Pulmonary artery endothelial cell (primary cell): ENCODE results near the gene ZCCHC24. TPM values are rescaled to one million over a fixed set of nuclear protein-coding genes. Genes with fewer than 3 reads are reported as not detected.

Experiments
- DNase-seq: peaks from one replicate; pipeline ENCODE4 v3.0.0-alpha.2; 2011; ENCODE audit warnings: low read depth, low spot score
- total RNA-seq: library from RNA; depleted of rRNA; stranded (reverse); fragments of >200 nt; gene quantifications from 2 replicates; pipeline ENCODE4 v1.2.3, GENCODE V29; 2014

Gene ZCCHC24
- total RNA-seq, result 5.1 and 5.7 TPM in 2 replicates

DNA sequence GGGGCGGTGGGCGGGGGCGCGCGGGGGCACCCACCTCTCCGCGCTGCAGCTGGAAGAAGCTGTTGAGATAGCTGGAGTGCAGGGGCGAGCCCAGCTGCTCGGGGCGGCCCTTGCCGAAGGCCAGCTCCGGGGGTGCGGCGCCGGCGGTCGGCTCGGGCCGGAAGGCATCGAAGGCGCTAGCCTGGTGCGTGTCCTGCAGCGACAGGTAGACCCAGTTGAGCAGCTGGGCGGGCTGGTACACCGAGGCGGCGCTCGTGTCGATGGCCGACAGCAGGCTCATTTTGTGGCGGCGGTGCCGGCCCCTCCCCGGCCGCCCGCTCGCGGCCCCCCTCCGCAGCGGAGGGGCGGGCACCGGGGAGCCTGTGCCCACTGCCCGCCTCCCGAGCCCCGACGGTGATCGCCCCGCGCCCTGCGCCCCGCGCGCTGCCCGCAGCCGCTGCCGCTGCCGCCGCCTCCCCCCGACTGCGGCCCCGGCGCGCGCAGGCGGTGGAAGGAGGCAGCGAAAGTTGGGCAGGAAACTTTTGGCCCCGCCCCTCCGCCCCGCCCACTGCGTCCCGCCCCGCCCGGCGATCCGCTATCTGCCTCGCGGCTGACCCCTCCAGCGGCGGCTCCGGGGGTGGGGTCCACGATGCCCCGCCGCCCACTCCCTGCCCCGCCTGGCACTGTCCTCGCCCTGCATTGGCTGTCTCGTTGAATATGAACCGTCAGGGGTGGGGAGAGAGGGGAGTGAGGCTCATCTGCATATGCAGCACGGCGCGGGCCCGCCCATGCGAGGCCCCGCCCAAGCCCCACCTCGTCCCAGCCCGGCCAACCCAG lies at the start of gene ZCCHC24:
TSS of gene ZCCHC24 (minus strand) at position 464 of the 816 bp plus-strand sequence. CDS start at position 280, 184 bp downstream.
- peak; percentile 93 for DNase-seq

DNA sequence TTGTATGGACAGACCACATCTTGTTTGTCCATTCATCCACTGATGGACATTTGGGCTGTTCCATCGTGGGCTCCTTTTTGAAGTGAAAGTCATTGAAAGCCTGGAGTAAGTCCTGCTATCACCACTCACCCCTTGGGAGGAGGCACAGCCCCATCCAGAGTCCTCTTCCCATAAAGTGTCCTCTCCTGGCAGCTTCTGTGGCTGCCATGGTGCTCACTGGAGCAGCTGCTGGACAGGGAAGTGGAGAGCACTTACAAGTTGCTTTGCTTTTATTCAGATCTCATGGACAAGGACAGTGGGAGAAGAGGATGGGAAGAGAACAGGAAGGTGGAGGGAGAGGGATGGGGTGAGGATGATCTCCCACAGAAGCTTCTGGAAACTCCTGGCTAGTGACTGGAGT lies 48.4 kb upstream of the ZCCHC24 start:
- no peak for DNase-seq

DNA sequence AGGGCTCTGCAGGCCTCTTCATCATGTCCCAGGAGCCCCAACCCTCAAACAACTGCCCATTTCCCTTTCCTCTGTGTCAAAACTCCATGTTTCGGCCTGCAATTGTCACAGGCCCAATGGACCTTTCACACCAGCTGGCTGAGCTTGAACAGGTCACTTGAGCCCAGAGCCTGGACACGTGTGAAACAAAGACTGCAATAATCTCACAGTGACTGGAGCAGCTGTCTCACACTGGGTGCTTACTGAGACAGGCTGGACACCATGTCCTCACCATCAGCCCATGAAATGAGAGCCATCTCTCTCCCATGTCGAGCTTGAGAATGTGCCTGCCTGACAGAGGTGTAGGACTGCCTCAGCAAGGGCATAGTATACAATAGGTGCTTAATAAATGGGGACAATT lies 47.4 kb upstream of the ZCCHC24 start:
- DNase-seq, result no peak

DNA sequence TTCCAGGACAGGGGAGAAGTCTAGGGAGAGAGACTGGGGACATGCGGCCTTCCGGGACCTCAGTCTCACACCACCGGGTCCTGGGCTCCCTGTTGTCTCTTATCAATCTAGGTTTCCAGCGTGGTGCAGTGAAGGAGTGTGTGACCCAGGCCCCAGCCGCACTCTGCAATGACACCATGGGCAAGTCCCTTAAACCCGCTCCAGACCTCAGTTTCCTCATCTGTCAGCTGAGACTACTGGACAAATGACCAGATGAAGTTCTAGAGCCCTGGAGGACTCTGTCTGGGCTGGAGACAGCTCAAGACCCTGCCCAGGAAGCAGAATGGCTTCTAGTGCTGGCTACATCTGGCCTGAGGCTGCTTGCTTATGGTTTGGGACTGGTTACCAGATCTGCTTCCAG lies 46.8 kb upstream of the ZCCHC24 start:
- no peak for DNase-seq

DNA sequence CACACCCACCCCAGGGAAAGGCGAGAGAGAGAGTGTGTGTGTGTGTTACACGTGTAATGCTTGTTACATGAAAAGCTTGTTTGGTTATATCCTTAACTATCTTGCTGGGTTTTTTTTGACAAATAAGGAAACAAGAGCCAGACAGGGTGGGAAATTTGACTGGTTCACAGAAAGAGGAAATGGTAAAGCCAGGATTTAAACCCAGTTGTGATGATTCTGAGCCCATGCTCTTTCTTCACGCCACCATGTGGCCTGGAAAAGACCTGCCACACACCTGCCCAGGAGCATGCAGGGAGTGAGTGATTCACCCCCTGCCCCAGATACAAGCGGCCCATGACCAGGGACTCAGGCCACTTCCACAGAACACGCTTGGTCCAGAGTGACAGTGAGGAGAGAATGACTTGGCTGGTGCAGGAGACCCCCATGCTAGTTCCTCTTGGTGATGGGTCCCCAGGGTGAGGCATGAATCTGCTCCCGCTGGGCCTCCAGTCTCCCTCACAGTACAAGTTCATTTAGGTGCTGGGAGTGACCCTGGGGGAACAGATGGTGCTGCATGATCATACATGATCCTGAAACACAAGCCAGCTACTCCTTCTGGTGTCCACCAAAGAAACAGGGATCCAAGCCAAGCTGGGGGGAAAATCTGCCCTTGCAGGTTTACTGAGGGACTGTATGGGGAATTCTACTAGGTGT lies 45.9 kb upstream of the ZCCHC24 start:
- no peak for DNase-seq

DNA sequence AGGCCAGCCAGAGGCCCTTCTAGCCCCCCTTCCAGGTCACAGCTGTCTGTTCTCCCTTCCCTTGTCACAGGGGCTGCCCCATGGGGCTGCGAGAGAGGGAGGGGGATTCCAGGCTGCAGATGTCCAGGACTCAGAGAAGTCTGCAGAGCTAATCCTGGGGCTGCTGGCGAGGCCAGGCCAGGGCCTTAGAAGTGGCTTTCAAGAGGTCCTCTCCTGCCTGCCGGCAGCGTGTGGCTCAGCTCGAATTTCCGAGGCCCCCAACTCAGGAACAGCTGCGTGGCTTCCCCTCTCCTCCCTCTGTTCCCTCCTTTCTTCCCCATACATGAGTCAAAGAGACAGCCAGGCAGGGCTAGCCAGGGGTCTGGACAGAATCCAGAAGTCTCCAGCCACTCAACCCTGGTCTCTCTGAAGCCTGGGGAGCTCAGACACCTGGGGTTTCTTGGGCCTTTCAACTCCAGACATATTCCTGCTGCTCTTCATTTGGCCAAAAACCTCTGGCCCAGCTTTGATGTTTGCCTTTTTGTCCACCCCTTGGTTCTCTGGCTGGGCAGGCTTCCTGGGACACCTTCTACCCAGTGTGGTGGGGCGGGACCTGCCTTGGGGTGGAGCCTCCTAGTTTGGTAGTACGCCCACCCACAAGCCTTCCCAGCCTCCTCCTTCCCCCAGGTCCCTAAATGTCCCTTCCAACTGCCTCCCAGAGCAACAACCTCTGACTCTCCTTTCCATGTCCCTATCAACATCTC lies 45.1 kb upstream of the ZCCHC24 start:
- DNase-seq, result no peak

DNA sequence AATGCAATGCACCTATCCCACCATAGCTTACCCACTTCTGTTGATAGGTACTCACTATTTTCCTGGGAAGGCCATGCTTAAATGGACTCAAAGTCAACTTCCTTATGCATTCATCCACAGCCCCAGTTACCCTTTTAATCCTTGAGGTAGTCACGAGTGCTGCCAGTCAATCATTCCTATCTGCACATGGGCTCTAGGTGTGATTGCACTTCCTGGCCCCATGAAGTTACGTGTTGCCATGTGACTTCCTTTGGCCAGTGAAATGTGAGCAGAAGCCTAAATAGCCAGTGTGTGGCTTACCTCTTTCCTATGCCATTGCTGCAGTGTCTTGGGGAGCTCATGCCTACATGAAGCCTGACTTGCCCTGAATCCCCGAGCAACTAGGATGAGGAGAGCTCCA lies 43.4 kb upstream of the ZCCHC24 start:
- DNase-seq, result no peak

DNA sequence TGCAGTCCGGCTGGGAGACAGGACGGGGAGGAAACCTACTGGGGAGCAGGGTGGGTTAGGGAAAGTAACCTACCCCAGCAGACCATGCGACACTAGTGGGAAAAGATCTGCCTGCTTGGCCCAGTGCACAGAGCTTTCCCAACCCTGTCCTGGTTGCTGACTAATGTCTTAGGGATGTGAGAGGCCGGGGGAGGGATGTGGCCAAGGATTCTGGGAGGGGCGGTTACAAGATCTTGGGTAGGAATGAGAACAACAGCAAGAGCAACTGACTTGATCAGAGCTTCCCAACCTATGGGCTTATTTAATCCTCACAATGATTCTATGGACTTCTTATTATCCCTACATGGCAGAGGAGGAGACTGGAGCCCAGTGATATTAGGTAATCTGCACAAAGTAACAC lies 42.9 kb upstream of the ZCCHC24 start:
- no peak for DNase-seq

DNA sequence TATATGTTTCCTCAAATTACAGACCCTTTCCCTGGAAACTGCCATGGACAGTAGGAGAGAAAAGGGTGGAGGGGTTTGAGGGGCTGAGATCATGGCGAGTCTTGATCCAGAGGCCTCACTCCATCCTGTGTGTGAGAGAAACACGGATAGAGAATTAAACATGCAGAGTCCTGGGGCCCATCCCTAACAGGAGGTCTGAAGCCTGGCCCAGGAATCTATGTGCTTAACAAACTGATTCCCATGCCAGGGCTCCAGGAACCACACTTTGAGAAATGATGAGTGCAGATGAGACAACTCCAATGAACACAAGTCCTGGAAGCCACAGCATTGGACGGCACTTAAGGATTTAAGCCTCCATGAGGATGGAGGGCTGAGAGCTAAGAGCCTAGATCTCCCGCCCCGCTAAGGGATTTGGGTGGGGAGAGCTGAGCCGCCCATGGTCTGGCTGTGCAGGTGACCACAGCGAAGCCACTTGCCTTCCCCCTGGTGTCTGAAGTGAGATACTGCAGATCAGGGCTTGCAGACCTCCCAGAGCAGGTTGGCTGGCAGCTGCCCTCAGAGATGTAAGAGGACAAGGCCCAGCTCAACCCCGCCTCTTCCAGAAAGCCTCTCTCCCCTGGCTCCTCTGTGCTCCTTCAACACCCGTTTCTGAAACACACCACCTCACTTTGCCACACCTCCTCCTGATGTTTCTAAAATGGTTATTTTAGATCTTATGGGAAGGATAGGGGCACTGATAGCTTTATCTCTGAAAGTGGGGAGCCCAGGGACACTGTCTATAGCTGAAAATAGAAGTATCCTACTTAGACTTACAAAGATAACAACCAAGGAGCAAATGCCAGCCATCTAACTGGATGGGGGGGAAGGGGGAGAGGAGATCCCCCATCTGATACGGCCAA lies 42.1 kb upstream of the ZCCHC24 start:
- DNase-seq, result no peak

DNA sequence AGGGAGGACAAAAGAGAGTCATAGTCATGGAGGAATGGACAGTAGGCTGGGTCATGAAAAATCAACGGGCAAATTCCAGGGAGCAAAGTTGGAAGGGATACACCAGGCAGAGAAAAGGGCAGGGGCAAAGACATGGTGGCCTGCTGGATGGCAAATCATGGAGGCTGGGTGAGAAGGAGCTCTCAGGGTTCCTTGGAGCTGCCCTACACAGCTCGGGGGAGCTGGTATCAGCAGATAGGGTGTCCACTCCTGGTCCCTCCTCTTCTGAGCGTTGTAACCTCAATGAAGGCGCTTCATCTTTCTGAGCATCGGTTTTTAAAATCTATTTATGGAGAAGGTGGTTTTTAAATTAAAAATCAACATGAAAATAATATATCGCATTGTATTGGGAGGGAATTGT lies 39.1 kb upstream of the ZCCHC24 start:
- DNase-seq, result no peak

DNA sequence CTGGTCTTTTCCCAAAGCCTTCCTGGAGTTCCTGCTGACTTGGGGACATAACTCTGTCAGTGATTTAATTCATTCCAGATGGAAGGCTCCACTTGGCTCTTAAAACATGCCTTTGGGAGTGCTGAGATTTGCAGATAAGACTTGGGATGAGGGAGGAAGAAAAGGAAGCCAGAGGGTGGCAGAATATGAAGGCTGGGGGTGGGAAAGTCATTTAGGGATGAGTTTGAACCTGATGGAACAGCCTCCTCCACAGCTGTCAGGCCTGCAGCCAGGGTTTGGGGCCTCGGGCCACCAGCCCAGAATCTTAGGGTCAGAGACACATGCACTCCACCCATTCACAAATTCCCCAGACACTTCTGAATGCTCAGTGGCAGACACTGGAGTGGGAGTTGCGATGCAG lies 38.5 kb upstream of the ZCCHC24 start:
- DNase-seq, result no peak

DNA sequence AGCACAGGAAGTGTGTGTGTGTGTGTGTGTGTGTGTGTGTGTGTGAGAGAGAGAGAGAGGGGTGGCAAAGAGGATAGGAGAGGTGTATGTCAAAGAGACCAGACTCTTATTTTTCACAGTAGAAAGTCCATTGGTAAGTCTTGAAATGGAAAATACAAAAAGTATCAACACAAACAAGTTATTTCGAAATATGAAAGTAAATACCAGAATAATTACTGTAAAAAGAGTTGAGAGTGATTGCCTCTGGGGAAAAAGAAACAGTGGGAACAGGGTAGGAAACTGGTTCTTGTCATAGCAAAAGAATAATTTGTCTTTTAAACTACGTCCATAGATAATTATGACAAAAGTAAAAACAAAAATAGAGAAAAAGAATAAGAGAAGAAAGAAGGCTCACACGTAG lies 37.9 kb upstream of the ZCCHC24 start:
- no peak for DNase-seq

DNA sequence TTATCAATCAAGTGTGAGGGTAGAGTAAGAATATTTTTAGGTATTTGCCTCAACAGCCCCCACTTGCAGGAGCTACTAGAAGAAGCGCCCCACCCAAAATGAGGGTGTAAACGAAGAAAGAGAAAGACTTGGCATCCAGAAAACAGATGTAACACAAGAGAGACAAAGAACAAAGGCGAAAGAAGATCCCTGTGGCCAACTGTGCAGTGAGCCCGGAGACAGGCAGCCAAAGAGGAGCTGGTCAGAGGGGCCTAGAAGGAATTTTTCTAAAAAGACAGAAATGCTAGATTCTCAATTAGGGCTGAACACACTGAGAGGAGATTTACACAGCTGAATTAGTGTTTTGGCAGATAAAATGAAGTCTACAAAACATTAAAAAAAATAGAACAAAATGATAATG lies 37.3 kb upstream of the ZCCHC24 start:
- DNase-seq, result no peak

DNA sequence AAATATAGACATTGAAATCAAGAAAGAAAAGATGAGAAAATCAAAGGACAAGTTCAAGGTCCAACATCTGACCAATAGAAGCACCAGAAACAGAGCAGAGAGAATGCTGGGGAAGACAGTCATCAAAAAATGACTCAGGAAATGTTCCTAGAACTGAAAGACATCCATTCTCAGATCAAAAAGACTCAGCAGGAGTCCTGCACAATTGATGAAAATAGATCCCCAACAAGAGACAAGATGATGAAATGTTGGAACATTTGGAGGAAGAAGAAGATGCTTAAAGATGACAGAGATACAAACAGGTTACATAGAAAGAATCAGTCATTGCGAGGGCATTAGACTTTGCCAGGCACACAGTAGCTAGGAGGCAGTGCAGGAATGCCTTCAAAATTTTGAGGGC lies 36.9 kb upstream of the ZCCHC24 start:
- no peak for DNase-seq

DNA sequence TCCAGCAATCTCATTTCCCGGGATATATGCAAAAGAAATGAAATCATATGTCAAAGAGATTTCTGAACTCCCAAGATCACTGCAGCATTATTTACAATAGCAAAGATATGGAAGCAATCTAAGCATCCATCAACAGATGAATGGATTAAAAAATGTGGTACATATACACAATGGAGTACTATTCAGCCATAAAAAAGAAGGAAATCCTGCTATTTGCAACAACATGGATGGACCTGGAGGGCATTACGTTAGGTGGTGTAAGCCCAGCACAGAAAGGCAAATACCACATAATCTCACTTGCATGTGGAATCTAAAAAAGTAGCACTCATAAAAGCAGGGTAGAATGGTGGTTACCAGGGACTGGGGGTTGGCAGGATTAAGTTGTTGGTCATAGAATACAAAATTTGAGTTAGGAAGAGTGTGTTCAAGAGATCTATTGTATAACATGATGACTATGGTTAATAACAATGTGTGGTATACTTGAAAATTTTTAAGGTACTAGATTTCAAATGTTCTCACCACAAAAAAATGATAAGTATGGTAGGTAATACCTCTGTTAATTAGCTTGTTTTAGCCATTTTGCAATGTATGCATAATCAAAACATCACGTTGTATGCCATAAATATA lies 34.0 kb upstream of the ZCCHC24 start:
- no peak for DNase-seq

DNA sequence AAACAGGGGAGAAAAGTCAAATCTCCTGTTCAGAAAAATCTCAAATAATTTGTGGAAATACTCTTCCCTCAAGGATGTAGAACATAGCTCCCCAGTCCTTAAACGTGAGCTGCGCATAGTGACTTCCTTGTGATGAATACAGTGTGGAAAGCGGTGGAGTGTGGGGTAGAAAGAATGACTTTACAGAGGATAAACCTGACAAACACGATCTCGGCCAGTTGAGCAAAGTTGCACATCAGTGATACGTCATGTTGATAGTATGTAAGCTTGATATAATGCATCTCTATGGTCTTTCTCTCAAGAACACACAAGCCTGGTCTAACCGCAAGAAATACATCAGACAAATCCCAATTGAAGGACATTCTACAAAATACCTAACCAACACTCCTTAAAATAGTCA lies 32.0 kb upstream of the ZCCHC24 start:
- no peak for DNase-seq

DNA sequence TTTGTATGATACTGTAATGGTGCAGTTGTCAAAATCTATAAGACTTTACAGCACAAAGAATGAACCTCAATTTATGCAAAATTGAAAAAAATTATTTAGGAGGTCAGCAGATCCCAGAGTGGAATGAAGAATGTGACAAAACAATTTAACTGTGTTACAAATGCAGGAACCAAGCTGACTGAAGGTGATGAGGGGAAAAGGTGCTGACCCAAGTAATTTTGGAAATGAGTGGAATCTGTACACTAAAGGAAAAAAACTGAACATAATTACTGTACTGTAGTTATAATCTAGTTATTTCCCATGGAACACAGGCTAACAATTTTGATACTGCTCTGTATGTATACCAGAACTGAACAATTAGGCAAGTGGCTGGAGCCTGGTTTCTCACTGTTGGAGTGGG lies 31.2 kb upstream of the ZCCHC24 start:
- no peak for DNase-seq

DNA sequence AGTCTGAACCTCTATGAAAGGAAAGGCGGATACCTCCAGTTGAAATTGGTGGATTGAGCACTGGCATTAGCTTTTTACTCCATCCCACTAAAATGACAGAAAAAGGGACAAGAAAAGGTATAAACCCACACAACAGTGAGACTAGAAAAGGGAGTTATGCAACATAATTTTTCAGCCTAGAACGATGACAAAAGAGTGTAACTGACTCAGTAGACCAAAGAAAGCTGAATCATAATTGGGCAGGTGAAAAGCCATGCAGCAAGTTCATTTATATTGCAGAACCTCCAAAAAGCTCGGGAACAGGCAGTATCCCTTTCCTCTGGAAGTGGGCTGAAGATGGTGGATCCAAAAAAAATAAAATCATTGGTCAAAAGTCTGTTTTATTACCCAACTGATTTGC lies 30.5 kb upstream of the ZCCHC24 start:
- DNase-seq, result no peak

DNA sequence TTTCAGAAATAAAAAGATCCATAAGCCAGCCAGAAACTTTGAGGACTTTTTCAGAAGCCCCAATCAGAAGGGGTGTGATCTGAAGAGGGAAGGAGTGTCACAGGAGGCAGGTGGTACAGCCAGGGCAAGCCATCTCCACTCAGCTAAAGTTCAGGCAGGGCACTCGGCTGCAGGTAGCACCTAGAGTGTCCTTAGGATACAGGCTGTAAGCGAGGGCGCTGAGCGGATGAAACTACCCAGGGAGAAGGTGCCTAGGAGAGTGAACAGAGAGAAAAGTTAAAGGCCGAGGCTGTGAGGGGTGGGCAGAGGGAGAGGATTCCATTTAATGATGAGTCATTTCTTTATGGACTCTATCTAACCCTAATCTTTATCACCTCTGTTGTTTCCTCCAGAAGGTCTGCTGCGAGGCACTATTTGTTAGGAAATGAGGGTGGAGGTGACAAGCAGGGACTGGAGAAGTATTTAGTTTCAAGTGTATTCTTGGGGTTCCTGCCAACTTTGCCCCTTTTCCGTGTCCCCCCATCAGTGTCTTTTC lies 29.8 kb upstream of the ZCCHC24 start:
- no peak for DNase-seq

DNA sequence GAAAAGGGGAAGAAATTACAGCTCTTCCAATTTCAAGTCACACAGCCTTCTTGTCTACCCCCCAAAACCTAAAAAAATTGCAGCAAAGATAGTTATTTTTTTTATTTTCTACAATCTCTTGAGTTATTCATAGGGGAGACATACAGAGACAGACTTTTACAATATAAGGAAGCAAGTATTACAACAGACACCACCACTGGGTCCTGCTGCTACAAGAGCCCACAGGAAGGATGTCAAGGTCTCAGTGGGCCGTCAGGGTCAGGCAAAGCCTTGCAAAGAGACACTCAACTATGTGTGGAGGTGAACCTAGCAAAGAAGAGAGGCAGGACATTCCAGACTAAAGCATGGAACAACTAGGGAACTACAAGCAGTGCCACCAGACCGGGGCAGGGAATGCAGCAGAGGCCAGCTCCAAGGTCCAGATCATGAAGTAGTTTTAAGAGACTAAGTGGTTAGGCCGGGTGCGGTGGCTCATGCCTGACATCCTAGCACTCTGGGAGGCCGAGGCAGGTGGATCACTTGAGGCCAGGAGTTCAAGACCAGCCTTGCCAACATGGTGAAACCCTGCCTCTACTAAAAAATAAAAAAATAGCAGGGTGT lies 28.2 kb upstream of the ZCCHC24 start:
- DNase-seq, result no peak
